IPS-15b (cell line): ENCODE results near the gene HMGXB3.

Experiments used
- H3K27me3 ChIP-seq: one replicate; pipeline ENCODE4 v1.6.1; 2013; ENCODE audit warnings: low read length; ENCODE audit not compliant: control insufficient read depth, insufficient read depth
- H3K36me3 ChIP-seq: one replicate; pipeline ENCODE4 v1.6.1; 2013; ENCODE audit warnings: low read length; ENCODE audit not compliant: control insufficient read depth, insufficient read depth
- H3K4me1 ChIP-seq: one replicate; pipeline ENCODE4 v1.6.1; 2013; ENCODE audit warnings: mild to moderate bottlenecking, low read length; ENCODE audit not compliant: control insufficient read depth, insufficient read depth
- H3K4me3 ChIP-seq: one replicate; pipeline ENCODE4 v1.5.1; 2013; ENCODE audit warnings: low read depth, low read length
- H3K9ac ChIP-seq: one replicate; pipeline ENCODE4 v1.6.1; 2013; ENCODE audit warnings: low read depth, mild to moderate bottlenecking, low read length
- H3K9me3 ChIP-seq: one replicate; pipeline ENCODE4 v1.6.1; 2013; ENCODE audit warnings: mild to moderate bottlenecking, low read length; ENCODE audit not compliant: control insufficient read depth, insufficient read depth

HMGXB3 gene

GRCh38 chr5:150000256-150000989, at the start of gene HMGXB3, which contains the start of gene TIGD6:
TSS of gene HMGXB3 (plus strand) at chr5:150000739. CDS start at chr5:150004853, 4,114 bp downstream.
TSS of gene TIGD6 (minus strand) at chr5:150000654. CDS start at chr5:149996348, 4,306 bp downstream.
- Histone ChIP-seq H3K36me3 (no peaks in the 10 kb centered on the region), H3K4me1 (no peaks in the 10 kb centered on the region), H3K9me3 (no peaks in the 10 kb centered on the region), H3K27me3 (no peaks in the 10 kb centered on the region), H3K4me3 (peak within 1 kb of the TSS; percentile 81), H3K9ac (peak within 1 kb of the TSS; percentile 92)

- Histone ChIP-seq H3K4me3 (no peak overlapping the region), H3K9me3 (no peaks in the 10 kb centered on the region), H3K4me1 (no peaks in the 10 kb centered on the region), H3K36me3 (no peaks in the 10 kb centered on the region), H3K27me3 (no peaks in the 10 kb centered on the region), H3K9ac (no peak overlapping the region)
Observed at GRCh38 chr5:149951138-149951749, 49.3 kb upstream of the HMGXB3 start.

GRCh38 chr5:149953436-149954121, 47.0 kb upstream of the HMGXB3 start:
- Histone ChIP-seq H3K9me3 (no peaks in the 10 kb centered on the region), H3K27me3 (no peaks in the 10 kb centered on the region), H3K9ac (no peak overlapping the region), H3K36me3 (no peaks in the 10 kb centered on the region), H3K4me1 (no peaks in the 10 kb centered on the region), H3K4me3 (no peak overlapping the region)

- Histone ChIP-seq H3K9me3 (no peaks in the 10 kb centered on the region), H3K4me3 (no peak overlapping the region), H3K27me3 (no peaks in the 10 kb centered on the region), H3K9ac (no peak overlapping the region), H3K36me3 (no peaks in the 10 kb centered on the region), H3K4me1 (peaks cover 7% of the 10 kb centered on the region)
Observed at GRCh38 chr5:149954798-149955197, 45.7 kb upstream of the HMGXB3 start.

GRCh38 chr5:149956685-149957084, 43.9 kb upstream of the HMGXB3 start:
- Histone ChIP-seq H3K9me3 (no peaks in the 10 kb centered on the region), H3K4me3 (no peak overlapping the region), H3K4me1 (peaks cover 7% of the 10 kb centered on the region), H3K36me3 (no peaks in the 10 kb centered on the region), H3K9ac (no peak overlapping the region), H3K27me3 (peaks cover 6% of the 10 kb centered on the region)

GRCh38 chr5:149957855-149958254, 42.7 kb upstream of the HMGXB3 start:
- Histone ChIP-seq H3K9me3 (no peaks in the 10 kb centered on the region), H3K4me3 (no peak overlapping the region), H3K9ac (no peak overlapping the region), H3K27me3 (peaks cover 9% of the 10 kb centered on the region), H3K4me1 (peaks cover 7% of the 10 kb centered on the region), H3K36me3 (no peaks in the 10 kb centered on the region)

- Histone ChIP-seq H3K4me1 (peaks cover 7% of the 10 kb centered on the region), H3K9ac (peak overlapping the region; percentile 41), H3K36me3 (no peaks in the 10 kb centered on the region), H3K9me3 (no peaks in the 10 kb centered on the region), H3K27me3 (peaks cover 9% of the 10 kb centered on the region), H3K4me3 (peak overlapping the region; percentile 73)
Observed at GRCh38 chr5:149959406-149960236, 40.9 kb upstream of the HMGXB3 start.

- peak within 1 kb of the TSS; percentile 73 for H3K4me3 ChIP-seq
- peaks cover 9% of the 10 kb centered on the region for H3K27me3 ChIP-seq
Observed at GRCh38 chr5:149960272-149961185, 40.0 kb upstream of the HMGXB3 start, which contains the start of gene SLC26A2. TSS of gene SLC26A2 (plus strand) at chr5:149960758. CDS start at chr5:149977653, 16,895 bp downstream.

GRCh38 chr5:149961186-149961685, 39.3 kb upstream of the HMGXB3 start:
- peak overlapping the region; percentile 73 for H3K4me3 ChIP-seq
- H3K9me3 ChIP-seq: no peaks in the 10 kb centered on the region
- peaks cover 9% of the 10 kb centered on the region for H3K27me3 ChIP-seq
- H3K4me1 ChIP-seq: peaks cover 7% of the 10 kb centered on the region
- H3K9ac ChIP-seq: peak overlapping the region; percentile 47
- no peaks in the 10 kb centered on the region for H3K36me3 ChIP-seq

More at GRCh38 chr5:149960272-149961185, 40.0 kb upstream of the HMGXB3 start, which contains the start of gene SLC26A2:
- no peaks in the 10 kb centered on the region for H3K36me3 ChIP-seq
- peak within 1 kb of the TSS; percentile 47 for H3K9ac ChIP-seq
- H3K9me3 ChIP-seq: no peaks in the 10 kb centered on the region
- H3K4me1 ChIP-seq: peaks cover 7% of the 10 kb centered on the region

- Histone ChIP-seq H3K9ac (no peak overlapping the region), H3K4me3 (no peak overlapping the region)
Observed at GRCh38 chr5:149961957-149962409, 38.6 kb upstream of the HMGXB3 start.

More at GRCh38 chr5:149961957-149962409, 38.6 kb upstream of the HMGXB3 start:
- H3K4me1 ChIP-seq: peaks cover 7% of the 10 kb centered on the region
- H3K36me3 ChIP-seq: no peaks in the 10 kb centered on the region
- H3K27me3 ChIP-seq: peaks cover 9% of the 10 kb centered on the region
- no peaks in the 10 kb centered on the region for H3K9me3 ChIP-seq
